Measurements from ENCODE around the gene USP48.

GRCh38 chr1:21644348-21644747 lies 138.6 kb downstream of the USP48 start:
- no peak for TF ChIP-seq POLR2A (IDR thresholded peaks at IDR 0.05)
- TF ChIP-seq, protein P1, sequence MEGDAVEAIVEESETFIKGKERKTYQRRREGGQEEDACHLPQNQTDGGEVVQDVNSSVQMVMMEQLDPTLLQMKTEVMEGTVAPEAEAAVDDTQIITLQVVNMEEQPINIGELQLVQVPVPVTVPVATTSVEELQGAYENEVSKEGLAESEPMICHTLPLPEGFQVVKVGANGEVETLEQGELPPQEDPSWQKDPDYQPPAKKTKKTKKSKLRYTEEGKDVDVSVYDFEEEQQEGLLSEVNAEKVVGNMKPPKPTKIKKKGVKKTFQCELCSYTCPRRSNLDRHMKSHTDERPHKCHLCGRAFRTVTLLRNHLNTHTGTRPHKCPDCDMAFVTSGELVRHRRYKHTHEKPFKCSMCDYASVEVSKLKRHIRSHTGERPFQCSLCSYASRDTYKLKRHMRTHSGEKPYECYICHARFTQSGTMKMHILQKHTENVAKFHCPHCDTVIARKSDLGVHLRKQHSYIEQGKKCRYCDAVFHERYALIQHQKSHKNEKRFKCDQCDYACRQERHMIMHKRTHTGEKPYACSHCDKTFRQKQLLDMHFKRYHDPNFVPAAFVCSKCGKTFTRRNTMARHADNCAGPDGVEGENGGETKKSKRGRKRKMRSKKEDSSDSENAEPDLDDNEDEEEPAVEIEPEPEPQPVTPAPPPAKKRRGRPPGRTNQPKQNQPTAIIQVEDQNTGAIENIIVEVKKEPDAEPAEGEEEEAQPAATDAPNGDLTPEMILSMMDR (IDR thresholded peaks at IDR 0.05), result no peak
